T-helper 2 cell treated with Interferon-gamma antibody and Interleukin-4, amounts not matched to agents 100 ng/mL and 5 ng/mL, for 36 hours (primary cell): ENCODE measurements around the gene WDR33. TPM values are rescaled to one million over a fixed set of nuclear protein-coding genes. Genes with fewer than 3 reads are reported as not detected.

Experiments used
- intact Hi-C: fragments of 100-400 bp; cut with micrococcal nuclease; formaldehyde crosslinking; loops from one replicate; pipeline ENCODE4 v1.15.1; 2023
- total RNA-seq: library from RNA; stranded (reverse); gene quantifications from 2 replicates; pipeline ENCODE4 v1.2.3, GENCODE V29; 2022

WDR33 gene
- total RNA-seq, 1 donor from 2014 or later = 78.3 TPM

DNA sequence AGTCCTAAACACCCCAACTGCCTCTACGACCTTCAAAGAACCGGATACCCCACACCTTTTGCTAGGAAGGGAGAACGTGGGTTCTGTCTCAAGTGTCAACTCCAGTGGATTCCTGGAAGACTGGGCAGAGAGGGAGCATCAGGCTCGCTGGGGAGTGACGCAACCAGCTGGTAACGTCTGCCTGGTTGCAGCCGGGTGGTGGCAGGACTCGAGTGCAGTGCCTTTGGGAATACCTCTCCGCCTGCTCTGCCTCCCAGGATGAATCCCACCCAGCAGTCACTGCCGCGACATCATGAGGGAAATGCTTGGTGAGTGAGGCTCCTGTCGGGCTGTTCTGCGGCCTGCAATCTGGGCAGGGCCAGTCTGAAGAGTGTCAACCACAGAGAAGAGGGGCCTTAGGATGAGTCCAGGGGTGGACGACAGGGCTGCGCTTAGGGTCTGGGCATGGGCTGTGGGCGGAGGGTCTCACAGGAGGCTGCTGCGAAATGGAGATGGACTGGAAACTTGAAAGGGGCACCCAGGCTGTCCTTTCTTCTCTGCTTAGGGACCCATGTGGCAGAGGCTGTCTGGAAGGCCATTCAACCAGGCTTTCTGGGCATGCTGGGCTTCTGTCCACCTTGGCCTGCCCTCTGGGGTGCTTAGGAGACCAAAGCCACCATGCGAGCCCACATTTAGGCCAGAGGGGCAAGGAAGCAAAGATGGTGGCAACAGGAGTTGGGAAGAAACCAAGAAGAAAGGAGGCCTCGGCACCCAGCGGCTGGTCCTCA lies 152.1 kb downstream of the WDR33 start:
- intact Hi-C loops = no loop called here

GRCh38 chr2:127658146-127658545 lies 152.8 kb downstream of the WDR33 start:
- intact Hi-C loops = no loop called here

DNA sequence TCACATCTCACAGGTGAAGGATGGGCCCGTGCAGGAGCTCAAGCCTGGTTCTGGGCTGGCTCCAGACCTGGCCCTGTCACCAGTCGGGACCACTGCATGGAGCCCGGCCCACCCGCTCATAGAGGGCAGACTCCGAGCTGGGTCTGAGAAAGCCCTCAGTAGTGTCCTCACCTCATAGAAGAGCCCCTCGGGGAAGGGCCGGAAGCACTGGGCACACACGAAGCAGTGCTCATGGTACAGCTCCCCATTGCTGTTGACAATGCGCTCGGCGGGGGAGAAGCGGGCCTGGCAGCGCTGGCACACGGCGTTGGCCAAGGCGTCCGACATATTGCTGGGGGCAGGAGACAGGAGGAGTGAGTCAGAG lies 153.8 kb downstream of the WDR33 start:
- intact Hi-C loops = no loop called here

DNA sequence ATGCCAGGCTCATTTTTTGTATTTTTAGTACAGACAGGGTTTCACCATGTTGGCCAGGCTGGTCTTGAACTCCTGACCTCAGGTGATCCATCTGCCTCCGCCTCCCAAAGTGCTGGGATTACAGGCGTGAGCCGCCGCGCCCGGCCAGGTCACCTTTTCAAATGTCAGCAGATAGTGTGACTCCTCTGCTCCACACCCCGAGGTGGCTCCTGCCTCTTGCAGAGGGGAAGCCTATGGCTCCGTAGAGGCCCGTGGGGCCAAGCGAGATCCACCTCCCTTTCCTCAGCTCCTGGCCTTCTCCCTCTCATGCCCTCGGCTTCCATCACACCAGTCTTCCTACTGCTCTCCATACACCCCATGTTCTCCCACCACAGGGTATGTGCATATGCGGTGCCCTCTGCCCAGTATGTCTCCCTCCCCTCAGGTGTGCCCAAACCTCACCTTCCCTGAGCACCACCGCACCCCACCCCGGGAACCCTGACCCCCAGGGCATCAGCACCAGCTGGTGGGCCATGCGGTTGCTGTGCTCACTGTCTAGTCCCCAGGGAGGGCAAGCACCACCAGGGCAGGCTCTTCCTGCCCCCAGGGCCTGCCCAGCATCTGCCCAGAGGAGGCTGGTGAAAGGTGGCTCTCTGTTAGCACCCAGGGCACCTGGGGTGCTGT lies 154.3 kb downstream of the WDR33 start:
- intact Hi-C loops = no loop called here

- intact Hi-C loops = no loop called here
Measured at GRCh38 chr2:127655209-127656073, 155.5 kb downstream of the WDR33 start.

GRCh38 chr2:127654838-127655175 lies 156.2 kb downstream of the WDR33 start:
- intact Hi-C loops = no loop called here

DNA sequence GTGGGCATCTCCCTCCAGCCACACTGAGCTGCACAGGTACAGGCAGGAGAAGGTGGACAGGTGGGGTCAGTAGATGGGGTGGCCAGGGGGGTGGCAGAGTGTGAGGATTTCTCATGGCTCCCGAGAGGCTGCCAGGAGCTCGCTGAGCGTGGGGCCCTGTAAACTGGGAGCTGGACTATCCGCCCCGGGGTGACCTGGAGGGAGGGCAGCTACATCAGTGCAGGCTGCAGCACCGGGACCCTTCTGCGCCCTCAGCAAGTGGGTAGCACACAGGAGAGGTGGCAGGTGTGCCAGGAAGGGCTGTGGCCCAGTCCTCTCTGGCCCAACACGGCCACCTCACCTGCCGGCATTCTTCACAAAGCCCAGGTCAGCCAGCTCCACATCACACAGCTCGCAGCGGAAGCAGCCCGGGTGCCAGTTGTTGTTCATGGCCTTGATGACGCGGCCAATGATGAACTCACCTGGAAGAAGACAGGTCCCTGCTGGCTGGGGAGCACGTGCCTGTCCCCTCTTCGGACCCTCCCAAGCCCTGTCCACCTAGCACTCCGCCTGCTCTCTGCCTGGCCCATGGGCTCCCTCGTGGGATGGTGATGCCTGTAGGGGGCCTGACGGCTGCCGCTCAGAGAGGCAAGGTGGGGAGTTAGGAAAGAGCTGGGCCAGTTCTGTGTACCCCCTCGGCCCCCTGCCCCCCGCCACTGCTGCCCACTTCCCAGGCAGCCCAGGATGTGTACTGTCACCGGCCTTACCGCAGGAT lies 156.7 kb downstream of the WDR33 start:
- intact Hi-C loops = no loop called here

DNA sequence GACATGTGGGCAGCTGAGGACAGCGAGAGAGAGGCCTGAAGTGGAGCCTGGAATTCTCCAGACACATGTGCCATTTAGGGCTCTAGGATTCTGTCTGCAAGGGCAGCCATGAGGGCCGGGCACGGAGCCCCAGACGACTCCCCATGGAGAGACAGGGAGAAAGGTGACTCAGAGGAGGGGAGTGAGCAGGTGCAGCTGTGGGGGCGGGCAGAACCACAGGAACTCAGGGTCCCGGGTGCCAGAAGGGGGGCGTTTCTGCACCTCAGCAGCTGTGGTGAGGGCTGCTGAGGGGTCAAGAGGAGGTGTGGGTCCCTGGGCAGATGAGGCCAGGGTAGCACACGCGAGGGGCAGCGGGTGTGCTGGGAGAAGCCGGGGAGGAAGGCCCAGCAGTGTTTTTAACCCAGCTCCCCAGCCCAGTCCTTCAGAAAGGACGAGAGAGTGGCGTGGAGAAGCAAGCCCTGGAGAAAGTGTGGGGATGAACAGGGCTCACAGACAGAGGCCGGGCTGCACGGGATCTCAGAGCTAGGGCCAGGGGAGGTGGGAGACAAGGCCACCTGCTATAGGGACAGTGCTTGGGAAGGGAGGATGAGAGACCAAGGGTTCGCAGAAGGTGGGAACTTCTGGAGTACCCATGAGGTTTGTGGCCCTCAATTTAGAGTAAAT lies 157.4 kb downstream of the WDR33 start:
- intact Hi-C loops = no loop called here

DNA sequence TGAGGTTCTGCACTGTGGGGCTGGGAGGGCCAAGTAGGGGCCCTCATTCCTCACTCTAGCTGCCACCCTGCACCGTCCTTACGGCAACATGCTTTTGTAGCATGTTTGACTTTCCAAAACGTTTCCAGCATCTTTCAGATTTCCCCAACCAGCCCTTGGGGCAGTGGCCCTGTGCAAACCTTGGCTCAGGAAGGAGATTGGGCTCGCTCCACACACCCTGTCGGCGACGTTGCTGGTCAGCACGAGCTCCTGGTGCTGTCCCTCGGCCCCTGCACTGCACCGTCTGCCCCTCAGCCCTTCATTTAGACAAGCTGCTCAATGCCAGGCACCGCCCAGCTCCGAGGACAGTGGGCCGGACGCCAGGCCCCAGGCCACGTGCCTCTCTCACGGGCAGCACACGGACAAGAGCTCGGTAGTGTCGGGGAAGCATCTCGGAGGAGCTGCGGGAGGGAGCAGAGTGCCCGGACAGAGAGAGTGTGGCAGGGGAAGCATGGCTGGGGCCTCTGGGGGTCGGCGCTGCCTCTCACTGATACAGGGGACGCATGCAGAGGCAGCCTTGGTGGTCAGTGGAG lies 158.1 kb downstream of the WDR33 start:
- intact Hi-C loops = no loop called here

- intact Hi-C loops = no loop called here
Measured at GRCh38 chr2:127651971-127652550, 158.9 kb downstream of the WDR33 start.

- intact Hi-C loops = no loop called here
Measured at GRCh38 chr2:127651381-127651809, 159.6 kb downstream of the WDR33 start.

Other genes with a start within 250 kb of the WDR33 start
- gene GPR17, start 165.0 kb downstream of the WDR33 start, total RNA-seq = not detected in 2 replicates
- 23.1 and 24.2 TPM in 2 replicates for gene LIMS2, start 135.6 kb downstream of the WDR33 start, total RNA-seq
- 4.4 and 4.7 TPM in 2 replicates for gene SFT2D3, start 109.7 kb downstream of the WDR33 start, total RNA-seq
- gene POLR2D, start 47.0 kb upstream of the WDR33 start, total RNA-seq = 48.7 and 53.1 TPM in 2 replicates
- 14.6 and 16.4 TPM in 2 replicates for gene AMMECR1L, start 74.8 kb upstream of the WDR33 start, total RNA-seq
- gene SAP130, start 216.9 kb upstream of the WDR33 start, total RNA-seq = 31.9 and 36.6 TPM in 2 replicates